Panc1 (cell line): ENCODE measurements around the gene APOBEC3F.

Experiments used
- CTCF ChIP-seq: fragments of 450-650 bp; IDR thresholded peaks from 2 replicates; pipeline ENCODE4 v1.5.1; 2017; ENCODE audit warnings: mild to moderate bottlenecking
- POLR2AphosphoS5 ChIP-seq: IDR thresholded peaks from 2 replicates; pipeline ENCODE4 v1.6.1; 2012; ENCODE audit warnings: mild to moderate bottlenecking, low read depth, low read length, moderate library complexity
- REST ChIP-seq, 2 experiments: IDR thresholded peaks; 2 replicates each; pipeline ENCODE4 v1.6.1; 2011 to 2012; ENCODE audit warnings: low read depth in 2 of 2, control low read depth in 1 of 2, low read length in 1 of 2, mild to moderate bottlenecking in 1 of 2, moderate library complexity in 1 of 2; ENCODE audit not compliant: insufficient read depth in 1 of 2
- SIN3A ChIP-seq: IDR thresholded peaks from 2 replicates; pipeline ENCODE4 v1.6.1; 2012; ENCODE audit warnings: low read depth, mild to moderate bottlenecking, low read length, moderate library complexity, borderline replicate concordance; ENCODE audit not compliant: insufficient read depth
- TCF7L2 ChIP-seq: IDR thresholded peaks from 2 replicates; pipeline ENCODE4 v1.6.1; 2011; ENCODE audit warnings: mild to moderate bottlenecking, low read depth, low read length, inconsistent platforms

- TF ChIP-seq REST (IDR thresholded peaks at IDR 0.05; ENCODE audit: insufficient read depth in 1 of 2, low read depth in 2 of 2, low read length in 1 of 2) (no peak), CTCF (no peak), POLR2AphosphoS5 (no peak), TCF7L2 (no peak), SIN3A (no peak)
These were observed 55.3 kb downstream of the APOBEC3F start for GRCh38 chr22:39095971-39096370.
